GM18517 (cell line): ENCODE results near the gene ABCB9.
"Not testable (repeated sequence)": the region's sequence is repeated elsewhere in the genome, so short reads cannot be mapped to it uniquely, and the experiment has no call there.

Experiments used
- ATAC-seq: cut with Tn5 transposase; IDR thresholded peaks from one replicate; pipeline ENCODE4 v1.9.1; 2021; ENCODE audit warnings: mild to moderate bottlenecking, moderate library complexity; ENCODE audit not compliant: unreplicated experiment

Gene ABCB9

DNA sequence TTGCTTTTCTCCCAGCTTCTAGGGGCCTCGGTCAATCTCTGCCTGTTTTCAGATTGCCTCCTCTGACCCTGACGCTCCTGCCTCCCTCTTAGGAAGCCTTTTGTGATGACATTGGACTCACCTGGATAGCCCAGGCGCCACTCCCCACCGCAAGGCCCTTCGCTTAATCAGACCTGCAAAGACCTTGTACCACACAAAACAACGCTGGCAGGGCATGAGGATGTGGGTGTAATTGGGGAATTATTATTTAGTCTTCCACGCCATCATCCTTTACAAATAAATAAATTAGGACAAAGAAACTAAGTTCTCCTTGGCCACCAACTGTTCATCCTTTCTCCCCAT lies 62.6 kb downstream of the ABCB9 start:
- ATAC-seq: no peak

DNA sequence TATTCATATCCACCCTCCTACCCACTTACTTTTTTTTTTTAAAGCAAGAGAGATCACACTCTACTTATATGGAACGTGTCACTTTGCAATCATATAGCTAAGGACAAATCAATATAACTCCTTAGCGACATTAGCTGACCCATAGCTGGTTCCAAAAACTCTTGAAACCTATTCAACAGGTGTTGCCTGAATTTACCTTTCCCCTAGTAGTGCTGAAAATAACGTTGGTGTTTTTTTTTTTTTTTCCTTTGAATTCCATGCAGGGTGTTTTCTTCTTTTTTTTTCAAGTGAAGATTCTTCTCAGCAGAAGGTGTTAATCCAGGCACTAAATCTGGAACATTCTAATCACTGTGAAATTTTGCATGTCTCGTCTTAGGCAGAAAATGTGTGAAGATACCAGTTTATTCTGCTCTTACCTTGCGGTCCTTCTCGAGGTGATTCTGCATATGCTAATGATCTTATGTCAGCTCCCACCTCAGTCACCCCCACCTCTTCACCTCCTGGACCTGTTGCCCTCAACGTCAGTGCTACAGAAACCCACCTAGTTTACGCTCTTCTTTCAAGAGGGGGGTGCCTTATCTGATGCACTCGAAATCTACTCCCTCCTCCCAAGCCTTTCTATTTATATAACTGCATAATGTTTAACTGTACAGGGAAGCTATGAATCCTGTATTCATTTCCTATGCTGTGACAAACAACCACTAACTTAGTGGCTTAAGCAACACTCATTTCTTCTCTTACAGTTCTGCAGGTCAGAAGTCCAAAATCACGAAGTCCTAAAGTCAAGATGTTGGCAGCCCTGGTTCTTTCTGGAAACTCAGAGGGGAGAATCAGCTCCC lies 63.2 kb downstream of the ABCB9 start:
- ATAC-seq: no peak

DNA sequence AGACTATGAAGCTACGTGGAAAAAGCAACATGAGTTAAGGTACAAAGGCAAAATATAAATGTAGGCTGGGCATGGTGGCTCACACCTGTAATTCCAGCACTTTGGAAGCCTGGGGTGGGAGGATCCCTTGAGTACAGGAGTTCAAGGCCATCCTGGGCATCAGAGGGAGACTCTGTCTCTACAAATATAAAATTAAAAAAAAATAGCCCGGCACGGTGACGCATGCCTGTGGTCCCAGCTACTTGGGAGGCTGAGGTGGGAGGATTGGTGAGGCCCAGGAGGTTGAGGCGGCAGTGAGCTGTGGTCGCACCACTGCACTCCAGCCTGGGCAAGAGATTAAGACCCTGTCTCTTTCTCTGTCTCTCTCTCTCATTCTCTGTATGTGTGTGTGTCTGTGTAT lies 66.4 kb downstream of the ABCB9 start:
- ATAC-seq: no peak

DNA sequence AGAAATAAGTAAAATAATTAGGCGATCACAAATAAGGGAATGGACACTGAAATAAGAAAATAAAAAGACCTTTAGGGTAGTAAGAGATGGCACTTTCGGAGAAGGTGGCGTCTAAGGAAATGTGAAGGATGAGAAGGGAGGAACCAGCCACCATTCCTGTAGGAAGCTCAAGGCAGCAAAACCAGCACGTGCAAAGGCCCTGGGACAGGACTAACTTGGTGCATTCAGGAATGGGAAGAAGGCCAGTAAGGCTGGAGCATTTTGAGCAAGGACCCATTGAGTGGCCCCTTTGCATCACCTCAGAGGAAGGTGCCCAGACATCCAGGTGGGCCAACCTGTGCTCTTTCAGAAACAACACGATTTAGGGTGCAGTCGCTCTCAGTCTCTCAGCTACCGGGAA lies 69.6 kb downstream of the ABCB9 start:
- ATAC-seq: no peak

DNA sequence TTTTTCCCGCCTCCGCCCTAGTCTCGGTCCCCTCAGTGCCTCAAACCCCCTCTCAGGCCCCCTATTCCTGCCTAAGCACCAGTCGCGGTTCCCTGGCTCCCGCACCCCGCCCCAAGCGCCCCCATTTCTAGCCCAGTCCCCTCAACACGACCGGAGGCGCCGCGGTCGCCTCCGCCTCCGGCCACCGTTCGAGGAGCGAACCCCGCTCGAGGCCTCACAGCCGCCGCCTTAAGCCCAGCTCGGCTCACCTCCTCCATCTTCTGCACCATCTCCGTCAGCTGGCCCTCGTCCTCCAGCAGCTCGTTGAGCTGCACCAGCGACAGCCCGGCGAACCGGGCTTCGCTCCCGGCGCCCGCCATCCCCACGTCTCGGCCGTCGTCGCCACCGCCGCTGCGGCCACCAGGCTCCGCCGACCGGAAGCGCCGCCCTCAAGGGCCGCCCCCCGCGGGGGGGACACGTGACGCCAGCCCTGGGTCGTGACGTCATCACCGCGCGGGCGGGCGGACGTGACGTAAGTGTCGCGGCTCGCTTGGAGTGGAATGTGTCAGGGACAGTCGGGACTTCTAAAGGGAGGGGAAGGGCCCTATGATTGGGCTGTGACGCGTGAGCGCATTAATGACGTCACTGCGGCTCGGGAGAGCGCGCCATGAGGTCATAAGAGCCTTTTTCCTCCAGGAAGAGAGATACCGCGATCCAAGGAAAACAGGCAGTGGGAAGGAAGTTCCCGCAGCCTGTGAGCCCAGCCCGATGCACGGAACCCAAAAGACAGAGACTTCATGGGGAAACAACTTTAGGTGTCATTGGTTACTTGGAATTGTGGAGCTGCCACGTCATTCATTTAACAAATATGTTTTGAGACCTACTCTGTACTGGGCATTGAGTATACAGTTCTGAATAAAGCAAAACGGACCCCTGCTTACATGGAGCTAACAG lies 70.3 kb downstream of the ABCB9 start, which contains the start of gene VPS37B:
TSS of gene VPS37B (minus strand) at position 421 of the 933 bp plus-strand sequence. CDS start at position 359, 62 bp downstream.
- peak; percentile 49 for ATAC-seq

GRCh38 chr12:122895320-122895703 lies 71.0 kb downstream of the ABCB9 start:
- ATAC-seq: no peak

DNA sequence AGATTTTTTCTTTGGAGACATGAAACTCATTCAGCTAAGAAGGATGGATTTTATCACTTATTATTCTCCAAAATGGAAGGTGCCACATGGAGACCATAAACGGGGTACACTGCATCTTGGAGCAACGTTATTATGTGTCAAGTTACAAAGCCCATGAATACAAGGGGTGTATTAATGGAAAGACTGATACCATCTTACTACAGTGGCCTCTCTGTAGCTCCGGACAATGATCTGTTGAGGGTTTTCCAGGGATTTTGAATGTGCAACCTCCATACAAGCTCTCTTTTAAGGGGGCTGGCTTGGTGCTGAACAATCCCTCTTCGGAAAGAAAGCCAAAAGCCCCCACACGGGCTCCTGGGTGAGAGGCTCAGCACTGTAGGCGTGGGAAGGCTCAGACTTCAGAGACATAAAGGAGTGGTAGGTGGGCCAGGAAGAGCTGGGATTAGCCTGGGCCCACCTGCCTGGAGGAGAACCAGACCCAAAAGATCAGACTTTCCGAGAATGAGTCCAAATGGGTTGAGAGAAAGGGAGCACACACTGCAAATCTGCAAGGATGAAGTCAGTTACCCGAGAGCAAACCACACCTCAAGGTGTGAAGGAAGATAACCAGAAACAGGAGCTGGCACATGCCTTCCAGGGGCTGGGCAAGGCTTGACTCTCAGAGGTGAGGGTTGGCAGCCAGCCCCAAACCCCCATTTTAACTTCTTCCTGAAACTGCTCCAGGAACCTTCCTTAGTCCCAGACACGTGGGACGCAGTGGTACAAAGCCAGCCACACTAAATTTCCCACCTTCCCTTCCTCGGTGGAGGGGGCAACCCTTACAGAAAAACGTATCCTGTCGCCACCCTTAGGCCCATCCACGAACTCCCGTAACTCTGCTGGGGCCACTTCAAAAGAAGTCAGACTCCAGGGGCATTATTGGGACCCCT lies 71.8 kb downstream of the ABCB9 start:
- ATAC-seq: no peak

- ATAC-seq: no peak
Observed at GRCh38 chr12:122893208-122894153, 72.8 kb downstream of the ABCB9 start.

GRCh38 chr12:122892724-122893123 lies 73.5 kb downstream of the ABCB9 start:
- ATAC-seq: not testable (repeated sequence)

DNA sequence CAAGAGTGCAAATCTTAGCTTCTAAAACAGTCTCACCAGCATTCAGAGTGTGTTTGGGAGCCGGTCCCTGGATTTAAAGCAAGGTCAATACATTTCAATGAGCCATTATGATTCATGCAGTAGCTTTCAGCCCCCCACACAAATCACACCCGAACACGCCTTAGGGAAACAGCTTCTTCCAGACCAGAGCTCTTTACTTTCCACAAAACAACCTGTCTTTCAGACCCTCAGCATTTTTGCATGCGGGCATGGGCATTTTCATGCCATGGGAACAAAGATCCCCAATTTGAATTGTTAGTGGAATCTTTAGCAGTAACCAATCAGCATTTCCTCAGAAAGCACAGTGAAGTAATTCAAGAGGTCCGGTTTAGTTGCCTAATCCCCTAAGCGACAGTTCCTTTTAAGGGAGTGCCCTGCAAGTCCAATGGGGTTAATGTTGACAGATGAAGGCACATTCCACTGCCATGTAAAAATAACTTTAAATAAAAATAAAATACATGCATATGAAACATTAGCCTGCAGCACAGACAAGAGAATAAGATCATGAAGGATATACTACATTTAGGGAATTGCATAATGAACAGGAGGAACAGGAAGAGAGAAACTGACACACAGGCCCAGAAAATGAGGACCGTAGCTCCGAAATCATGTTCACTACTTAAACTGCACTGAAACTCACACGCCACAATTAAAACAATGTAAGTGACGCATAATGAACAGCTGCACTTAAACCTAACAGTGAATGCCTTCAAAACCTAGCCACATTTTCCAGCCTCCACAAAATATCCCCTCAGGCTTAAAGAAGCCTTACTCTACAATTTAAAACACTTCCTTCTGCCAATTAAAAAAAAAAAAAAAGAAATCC lies 74.4 kb downstream of the ABCB9 start:
- no peak for ATAC-seq

- no peak for ATAC-seq
Observed at GRCh38 chr12:122889761-122890520, 76.3 kb downstream of the ABCB9 start.

GRCh38 chr12:122888232-122888752 lies 78.0 kb downstream of the ABCB9 start:
- ATAC-seq: peak; percentile 45

DNA sequence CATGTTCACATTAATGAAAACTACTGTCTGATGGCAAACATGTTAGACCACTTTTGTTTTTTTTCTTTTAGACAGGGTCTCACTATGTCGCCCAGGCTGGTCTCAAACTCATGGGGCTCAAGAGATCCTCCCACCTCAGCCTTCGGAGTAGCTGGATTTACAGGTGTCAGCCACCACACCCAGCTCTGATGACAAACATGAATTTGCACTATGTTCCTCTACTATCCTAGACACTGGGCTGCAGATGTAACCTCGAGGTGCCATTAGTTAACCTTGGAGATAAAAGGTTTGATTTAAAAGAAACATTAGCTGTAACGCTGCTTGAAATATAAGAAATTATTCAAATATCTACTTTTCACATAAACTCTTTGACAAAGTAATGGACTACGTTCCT lies 78.4 kb downstream of the ABCB9 start:
- peak; percentile 35 for ATAC-seq

- ATAC-seq: peak; percentile 83
Observed at GRCh38 chr12:122886851-122887818, 79.1 kb downstream of the ABCB9 start.

- no peak for ATAC-seq
Observed at GRCh38 chr12:122886161-122886560, 80.1 kb downstream of the ABCB9 start.

- ATAC-seq: no peak
Observed at GRCh38 chr12:122884860-122885259, 81.4 kb downstream of the ABCB9 start.
